Gastrocnemius medialis (tissue), 4 donors: Measurements from ENCODE around the gene CTDSPL.

Experiments used
- POLR2A ChIP-seq, 2 donors: fragments of 450-650 bp; IDR thresholded peaks; one replicate each; pipeline ENCODE4 v1.6.1; 2017; ENCODE audit warnings: antibody characterized with exemption in 2 of 2, mild to moderate bottlenecking in 2 of 2, moderate library complexity in 2 of 2
- TF ChIP-seq, protein P1 (sequence below), 5 experiments: fragments of 450-650 bp in 3 of 5; fragments of 200-600 bp in 2 of 5; sonication (generic) in 2 of 5; IDR thresholded peaks in 4 of 5; conservative IDR thresholded peaks in 1 of 5; 1 replicate in 4 of 5; 2 replicates in 1 of 5; pipeline ENCODE4 v1.5.1; 2016 to 2019; ENCODE audit warnings: antibody characterized with exemption in 5 of 5, mild to moderate bottlenecking in 3 of 5, moderate library complexity in 3 of 5

DNA sequence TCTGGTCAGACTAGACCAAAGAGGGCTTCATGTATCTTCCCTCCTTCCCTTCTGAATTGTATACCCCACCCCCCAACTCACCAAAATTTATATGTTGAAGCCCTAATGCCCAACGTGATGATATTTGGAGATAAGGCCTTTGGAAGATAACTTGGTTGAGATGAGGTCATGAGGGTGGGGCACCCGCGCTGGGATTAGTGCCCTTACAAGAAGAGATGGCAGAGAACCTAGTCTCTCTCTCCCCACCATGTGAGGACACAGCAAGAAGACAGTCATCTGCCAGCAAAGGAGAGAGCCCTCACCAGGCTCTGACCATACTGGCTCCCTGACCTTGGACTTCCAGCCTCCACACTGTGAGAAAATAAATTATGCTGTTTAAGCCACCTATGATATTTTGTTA is 154.3 kb downstream of the CTDSPL start:
- TF ChIP-seq, protein P1, sequence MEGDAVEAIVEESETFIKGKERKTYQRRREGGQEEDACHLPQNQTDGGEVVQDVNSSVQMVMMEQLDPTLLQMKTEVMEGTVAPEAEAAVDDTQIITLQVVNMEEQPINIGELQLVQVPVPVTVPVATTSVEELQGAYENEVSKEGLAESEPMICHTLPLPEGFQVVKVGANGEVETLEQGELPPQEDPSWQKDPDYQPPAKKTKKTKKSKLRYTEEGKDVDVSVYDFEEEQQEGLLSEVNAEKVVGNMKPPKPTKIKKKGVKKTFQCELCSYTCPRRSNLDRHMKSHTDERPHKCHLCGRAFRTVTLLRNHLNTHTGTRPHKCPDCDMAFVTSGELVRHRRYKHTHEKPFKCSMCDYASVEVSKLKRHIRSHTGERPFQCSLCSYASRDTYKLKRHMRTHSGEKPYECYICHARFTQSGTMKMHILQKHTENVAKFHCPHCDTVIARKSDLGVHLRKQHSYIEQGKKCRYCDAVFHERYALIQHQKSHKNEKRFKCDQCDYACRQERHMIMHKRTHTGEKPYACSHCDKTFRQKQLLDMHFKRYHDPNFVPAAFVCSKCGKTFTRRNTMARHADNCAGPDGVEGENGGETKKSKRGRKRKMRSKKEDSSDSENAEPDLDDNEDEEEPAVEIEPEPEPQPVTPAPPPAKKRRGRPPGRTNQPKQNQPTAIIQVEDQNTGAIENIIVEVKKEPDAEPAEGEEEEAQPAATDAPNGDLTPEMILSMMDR (IDR thresholded peaks at IDR 0.05 in 4 of 5, conservative IDR thresholded peaks at IDR 0.05 in 1 of 5): no peak
- no peak for TF ChIP-seq POLR2A (IDR thresholded peaks at IDR 0.05)
